GM23338 (cell line): Measurements from ENCODE around the gene DBNL. TPM values are rescaled to one million over a fixed set of nuclear protein-coding genes. Genes with fewer than 3 reads are reported as not detected.

ENCODE experiments used
- ATAC-seq: fragments of 200-7000 bp; cut with Tn5 transposase; 3 replicates; pipeline ENCODE4 v1.9.1; 2020
- DNase-seq: peaks from one replicate; pipeline ENCODE4 v3.0.0-alpha.2; 2015; ENCODE audit warnings: low spot score
- H2AFZ ChIP-seq: fragments of 200-600 bp; sonication (generic); 2 replicates; pipeline ENCODE4 v1.8.0; 2016; ENCODE audit warnings: antibody characterized with exemption, mild to moderate bottlenecking, moderate library complexity
- H3F3A ChIP-seq: fragments of 200-600 bp; sonication (generic); replicated peaks from 2 replicates; pipeline ENCODE4 v1.8.0; 2017; ENCODE audit warnings: antibody characterized with exemption, mixed run types, low read depth
- H3K27ac ChIP-seq: fragments of 200-600 bp; sonication (generic); 2 replicates; pipeline ENCODE4 v1.6.1; 2016; ENCODE audit warnings: low read depth
- H3K27me3 ChIP-seq: fragments of 200-600 bp; sonication (generic); 2 replicates; pipeline ENCODE4 v1.8.0; 2016; ENCODE audit warnings: mild to moderate bottlenecking, mixed run types, moderate library complexity; ENCODE audit not compliant: insufficient read depth
- H3K36me3 ChIP-seq: fragments of 200-600 bp; sonication (generic); 2 replicates; pipeline ENCODE4 v1.8.0; 2016; ENCODE audit warnings: mild to moderate bottlenecking; ENCODE audit not compliant: insufficient read depth
- H3K4me1 ChIP-seq: fragments of 200-600 bp; sonication (generic); 2 replicates; pipeline ENCODE4 v1.8.0; 2016; ENCODE audit warnings: mild to moderate bottlenecking, moderate library complexity; ENCODE audit not compliant: insufficient read depth
- H3K4me2 ChIP-seq: fragments of 200-600 bp; sonication (generic); 2 replicates; pipeline ENCODE4 v1.7.1; 2017; ENCODE audit warnings: mixed run types
- H3K4me3 ChIP-seq: fragments of 200-600 bp; sonication (generic); 2 replicates; pipeline ENCODE4 v1.6.1; 2016; ENCODE audit warnings: mixed run types
- H3K79me2 ChIP-seq: fragments of 200-600 bp; sonication (generic); replicated peaks from 2 replicates; pipeline ENCODE4 v1.8.0; 2017; ENCODE audit warnings: mild to moderate bottlenecking; ENCODE audit not compliant: insufficient read depth
- H3K9me2 ChIP-seq: fragments of 200-600 bp; sonication (generic); 2 replicates; pipeline ENCODE4 v1.8.0; 2017; ENCODE audit not compliant: insufficient read depth
- H4K20me1 ChIP-seq: fragments of 200-600 bp; sonication (generic); replicated peaks from 2 replicates; pipeline ENCODE4 v1.8.0; 2017; ENCODE audit warnings: mild to moderate bottlenecking; ENCODE audit not compliant: insufficient read depth
- H3K27ac Mint-ChIP-seq: 2 replicates; pipeline ENCODE4 v1.8.0; 2020; ENCODE audit warnings: inconsistent platforms, mild to moderate bottlenecking, moderate library complexity, mixed read lengths
- H3K27me3 Mint-ChIP-seq: 3 replicates; pipeline ENCODE4 v1.8.0; 2022; ENCODE audit warnings: low read depth, mild to moderate bottlenecking, moderate library complexity, mixed read lengths, inconsistent platforms; ENCODE audit not compliant: insufficient read depth, poor library complexity
- H3K36me3 Mint-ChIP-seq: 3 replicates; pipeline ENCODE4 v1.8.0; 2021; ENCODE audit warnings: low read depth, mild to moderate bottlenecking, inconsistent platforms, moderate library complexity, mixed read lengths
- H3K4me1 Mint-ChIP-seq: 3 replicates; pipeline ENCODE4 v1.8.0; 2020; ENCODE audit warnings: mild to moderate bottlenecking, inconsistent platforms, mixed read lengths
- H3K4me3 Mint-ChIP-seq: 3 replicates; pipeline ENCODE4 v1.8.0; 2021; ENCODE audit warnings: moderate library complexity, mild to moderate bottlenecking, inconsistent platforms, mixed read lengths
- H3K9me3 Mint-ChIP-seq: 3 replicates; pipeline ENCODE4 v1.8.0; 2020; ENCODE audit warnings: moderate library complexity, mild to moderate bottlenecking, inconsistent platforms, mixed read lengths
- CREB1 ChIP-seq: fragments of 250-450 bp; sonication (Bioruptor Pico); IDR thresholded peaks from 2 replicates; pipeline ENCODE4 v1.5.0; 2020; ENCODE audit warnings: low read depth, mild to moderate bottlenecking, moderate library complexity
- EZH2phosphoT487 ChIP-seq: fragments of 200-600 bp; sonication (generic); IDR thresholded peaks from one replicate; pipeline ENCODE4 v1.8.1; 2018; ENCODE audit warnings: antibody characterized with exemption; ENCODE audit not compliant: unreplicated experiment
- JUNB ChIP-seq: IDR thresholded peaks from one replicate; pipeline ENCODE4 v1.6.1; 2016; ENCODE audit warnings: antibody characterized with exemption; ENCODE audit not compliant: unreplicated experiment
- POLR2AphosphoS5 ChIP-seq: IDR thresholded peaks from 2 replicates; pipeline ENCODE4 v1.6.1; 2016; ENCODE audit warnings: antibody characterized with exemption, low read depth
- STAT1 ChIP-seq: IDR thresholded peaks from one replicate; pipeline ENCODE4 v1.6.1; 2016; ENCODE audit warnings: antibody characterized with exemption; ENCODE audit not compliant: unreplicated experiment
- ZNF114 ChIP-seq: fragments of 250-450 bp; sonication (Bioruptor Pico); IDR thresholded peaks from 2 replicates; pipeline ENCODE4 v1.5.0; 2020; ENCODE audit warnings: mild to moderate bottlenecking, moderate library complexity
- ZNF331 ChIP-seq: fragments of 250-450 bp; sonication (Bioruptor Pico); IDR thresholded peaks from 2 replicates; pipeline ENCODE4 v1.5.0; 2020; ENCODE audit warnings: low read depth, mild to moderate bottlenecking, moderate library complexity
- polyA plus RNA-seq: library from polyadenylated mRNA; unstranded; fragments of >200 nt; fragmentation: Nextera tagmentation; extraction: Ambion mirVana; gene quantifications from 2 replicates; pipeline ENCODE4 v1.2.1, GENCODE V29; 2016
- total RNA-seq: library from RNA; depleted of rRNA; stranded (reverse); fragments of >200 nt; shearing (Covaris generic); gene quantifications from 2 replicates; pipeline ENCODE4 v1.2.3, GENCODE V29; 2014
- TF ChIP-seq, protein P1 (sequence below): IDR thresholded peaks from 2 replicates; pipeline ENCODE4 v1.6.1; 2016; ENCODE audit warnings: antibody characterized with exemption
- TF ChIP-seq, protein P2 (sequence below): IDR thresholded peaks from one replicate; pipeline ENCODE4 v1.6.1; 2018; ENCODE audit warnings: antibody characterized with exemption; ENCODE audit not compliant: unreplicated experiment

Gene DBNL
- total and polyA plus RNA-seq, 2 experiments from 2014 or later = 18.1 to 49.4 TPM

DNA sequence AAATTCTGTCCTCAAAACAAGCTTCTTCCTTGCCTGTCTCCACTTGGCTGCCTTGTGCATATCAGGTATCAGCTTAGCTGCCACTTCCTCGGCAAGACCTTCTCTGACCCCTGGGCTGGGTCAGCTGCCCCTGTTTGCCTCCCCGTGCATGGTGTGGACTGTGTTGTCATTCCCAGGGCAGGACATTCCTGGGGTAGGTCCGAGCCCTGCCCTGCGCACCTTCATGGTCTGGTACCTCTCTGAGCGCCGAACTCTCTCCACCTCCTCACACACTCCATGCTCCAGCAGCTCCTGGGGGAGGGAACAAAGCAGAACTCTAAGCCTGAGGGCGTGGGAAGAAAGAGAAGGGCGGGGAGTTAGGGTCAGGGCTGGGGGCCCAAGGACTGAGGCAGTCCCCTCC, 34.0 kb downstream of the DBNL start (continued):
- TF ChIP-seq STAT1 = no peak
- TF ChIP-seq, protein P1, sequence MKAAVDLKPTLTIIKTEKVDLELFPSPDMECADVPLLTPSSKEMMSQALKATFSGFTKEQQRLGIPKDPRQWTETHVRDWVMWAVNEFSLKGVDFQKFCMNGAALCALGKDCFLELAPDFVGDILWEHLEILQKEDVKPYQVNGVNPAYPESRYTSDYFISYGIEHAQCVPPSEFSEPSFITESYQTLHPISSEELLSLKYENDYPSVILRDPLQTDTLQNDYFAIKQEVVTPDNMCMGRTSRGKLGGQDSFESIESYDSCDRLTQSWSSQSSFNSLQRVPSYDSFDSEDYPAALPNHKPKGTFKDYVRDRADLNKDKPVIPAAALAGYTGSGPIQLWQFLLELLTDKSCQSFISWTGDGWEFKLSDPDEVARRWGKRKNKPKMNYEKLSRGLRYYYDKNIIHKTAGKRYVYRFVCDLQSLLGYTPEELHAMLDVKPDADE = no peak

DNA sequence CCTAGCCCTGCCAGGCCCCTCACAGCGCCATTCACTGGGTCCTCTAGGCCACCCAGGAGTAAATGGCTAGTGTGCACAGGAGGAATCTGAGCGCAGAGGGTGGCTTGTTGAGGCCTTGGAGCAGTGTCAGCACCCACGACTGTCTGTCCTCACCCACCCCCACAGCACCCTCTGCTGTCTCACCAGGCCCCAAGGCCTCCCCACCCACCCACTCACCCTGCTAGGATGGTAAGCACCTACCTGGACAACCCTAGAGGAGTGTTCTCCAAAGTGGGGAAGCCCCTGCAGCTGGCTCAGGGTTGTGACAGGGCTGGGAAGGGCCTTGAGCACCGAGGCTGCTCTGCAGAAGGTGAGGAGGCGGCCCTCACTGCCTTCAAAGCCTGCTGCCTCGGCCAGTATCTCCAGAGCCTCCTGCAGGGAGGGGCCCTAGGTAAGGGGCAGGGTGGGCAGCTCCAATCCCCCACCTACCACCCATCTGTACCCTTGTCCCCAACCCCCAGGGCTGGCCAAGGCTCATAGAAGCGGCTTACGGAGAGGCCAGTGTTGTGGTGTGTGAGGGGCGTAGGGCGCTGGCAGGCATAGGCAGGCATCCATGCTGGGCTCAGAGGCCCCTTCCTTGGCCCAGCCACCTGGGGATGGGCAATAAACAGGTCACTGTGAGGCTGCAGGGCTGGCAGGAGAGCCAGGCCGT, 35.0 kb downstream of the DBNL start:
- Histone ChIP-seq H3K4me1 (peaks cover 4% of the 10 kb centered on the region), H3K27me3 (peaks cover 4% of the 10 kb centered on the region; the same call in 1 of the 2 replicates), H2AFZ (no peak overlapping the region), H3K36me3 (no peaks in the 10 kb centered on the region), H3K79me2 (no peaks in the 10 kb centered on the region), H3K9me2 (no peaks in the 10 kb centered on the region), H3F3A (no peaks in the 10 kb centered on the region; the same call in 1 of the 2 replicates), H3K27ac (no peak overlapping the region), H4K20me1 (no peaks in the 10 kb centered on the region; the same call in 1 of the 2 replicates), H3K4me3 (no peak overlapping the region), H3K4me2 (no peak overlapping the region)
- peaks cover 24% of the 10 kb centered on the region for H3K27me3 Mint-ChIP-seq
- no peak overlapping the region for H3K4me3 Mint-ChIP-seq
- no peaks in the 10 kb centered on the region for H3K9me3 Mint-ChIP-seq
- H3K27ac Mint-ChIP-seq = no peak overlapping the region
- DNase-seq (no peak), ATAC-seq (no peak)
- H3K36me3 Mint-ChIP-seq = peaks cover 29% of the 10 kb centered on the region
- H3K4me1 Mint-ChIP-seq = peaks cover 13% of the 10 kb centered on the region
- TF ChIP-seq JUNB = no peak
- no peak for TF ChIP-seq CREB1 (CRISPR knock-in tag)
- TF ChIP-seq, protein P2, sequence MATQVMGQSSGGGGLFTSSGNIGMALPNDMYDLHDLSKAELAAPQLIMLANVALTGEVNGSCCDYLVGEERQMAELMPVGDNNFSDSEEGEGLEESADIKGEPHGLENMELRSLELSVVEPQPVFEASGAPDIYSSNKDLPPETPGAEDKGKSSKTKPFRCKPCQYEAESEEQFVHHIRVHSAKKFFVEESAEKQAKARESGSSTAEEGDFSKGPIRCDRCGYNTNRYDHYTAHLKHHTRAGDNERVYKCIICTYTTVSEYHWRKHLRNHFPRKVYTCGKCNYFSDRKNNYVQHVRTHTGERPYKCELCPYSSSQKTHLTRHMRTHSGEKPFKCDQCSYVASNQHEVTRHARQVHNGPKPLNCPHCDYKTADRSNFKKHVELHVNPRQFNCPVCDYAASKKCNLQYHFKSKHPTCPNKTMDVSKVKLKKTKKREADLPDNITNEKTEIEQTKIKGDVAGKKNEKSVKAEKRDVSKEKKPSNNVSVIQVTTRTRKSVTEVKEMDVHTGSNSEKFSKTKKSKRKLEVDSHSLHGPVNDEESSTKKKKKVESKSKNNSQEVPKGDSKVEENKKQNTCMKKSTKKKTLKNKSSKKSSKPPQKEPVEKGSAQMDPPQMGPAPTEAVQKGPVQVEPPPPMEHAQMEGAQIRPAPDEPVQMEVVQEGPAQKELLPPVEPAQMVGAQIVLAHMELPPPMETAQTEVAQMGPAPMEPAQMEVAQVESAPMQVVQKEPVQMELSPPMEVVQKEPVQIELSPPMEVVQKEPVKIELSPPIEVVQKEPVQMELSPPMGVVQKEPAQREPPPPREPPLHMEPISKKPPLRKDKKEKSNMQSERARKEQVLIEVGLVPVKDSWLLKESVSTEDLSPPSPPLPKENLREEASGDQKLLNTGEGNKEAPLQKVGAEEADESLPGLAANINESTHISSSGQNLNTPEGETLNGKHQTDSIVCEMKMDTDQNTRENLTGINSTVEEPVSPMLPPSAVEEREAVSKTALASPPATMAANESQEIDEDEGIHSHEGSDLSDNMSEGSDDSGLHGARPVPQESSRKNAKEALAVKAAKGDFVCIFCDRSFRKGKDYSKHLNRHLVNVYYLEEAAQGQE = no peak
- no peak for TF ChIP-seq ZNF331 (CRISPR knock-in tag)

DNA sequence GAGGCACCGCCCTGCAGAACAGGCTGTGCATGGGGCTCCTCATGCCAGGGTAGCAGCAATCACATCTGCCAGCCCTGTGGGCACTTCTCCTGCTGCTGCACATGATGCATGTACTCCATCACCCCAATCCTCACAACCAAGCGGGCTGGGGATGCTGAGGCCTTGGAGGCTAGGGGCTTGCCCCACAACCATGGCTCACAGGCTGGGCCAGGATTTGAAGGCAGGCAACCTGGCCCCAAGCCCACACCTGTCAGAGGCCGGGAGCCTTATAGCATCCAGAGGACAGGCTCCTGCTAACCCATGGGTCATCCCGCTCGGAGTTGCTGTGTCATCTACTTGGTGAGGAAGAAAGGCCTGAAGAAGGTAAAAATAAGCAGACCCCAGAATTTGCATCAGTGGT, 35.6 kb downstream of the DBNL start:
- no peak for DNase-seq
- ATAC-seq = no peak
- no peak overlapping the region for H2AFZ ChIP-seq
- Mint-ChIP-seq H3K27ac (no peak overlapping the region), H3K36me3 (peaks cover 29% of the 10 kb centered on the region), H3K27me3 (peaks cover 29% of the 10 kb centered on the region), H3K9me3 (no peaks in the 10 kb centered on the region), H3K4me3 (no peak overlapping the region), H3K4me1 (peaks cover 13% of the 10 kb centered on the region)
- H3K4me3 ChIP-seq = no peak overlapping the region
- H4K20me1 ChIP-seq = no peaks in the 10 kb centered on the region
- peaks cover 4% of the 10 kb centered on the region for H3K4me1 ChIP-seq
- no peaks in the 10 kb centered on the region; the same call in 1 of the 2 replicates for H3F3A ChIP-seq
- no peaks in the 10 kb centered on the region for H3K9me2 ChIP-seq
- H3K79me2 ChIP-seq = no peaks in the 10 kb centered on the region
- no peak overlapping the region for H3K27ac ChIP-seq
- no peaks in the 10 kb centered on the region for H3K36me3 ChIP-seq
- peaks cover 4% of the 10 kb centered on the region; the same call in 1 of the 2 replicates for H3K27me3 ChIP-seq
- H3K4me2 ChIP-seq = no peak overlapping the region
- TF ChIP-seq EZH2phosphoT487 (no peak), POLR2AphosphoS5 (no peak), ZNF114 (CRISPR knock-in tag) (no peak), ZNF331 (CRISPR knock-in tag) (no peak)
- TF ChIP-seq, protein P2 = no peak
- TF ChIP-seq, protein P1 = no peak
